HepG2 (cell line): Measurements from ENCODE around the gene FAM156B. TPM values are rescaled to one million over a fixed set of nuclear protein-coding genes. Genes with fewer than 3 reads are reported as not detected.
"Not testable (repeated sequence)": the region's sequence is repeated elsewhere in the genome, so short reads cannot be mapped to it uniquely, and the experiment has no call there.

Experiments used
- ATAC-seq: fragments of 200-7000 bp; cut with Tn5 transposase; 3 replicates; pipeline ENCODE4 v1.9.1; 2020; ENCODE audit warnings: mild to moderate bottlenecking, moderate library complexity
- BruUV-seq: library from RNA; stranded (reverse); fragments of 400-500 nt; replicated peaks from 2 replicates; lab custom pipeline; 2021; lab: Mats Ljungman, UMichigan
- CTCF ChIA-PET: fragments of 300-600 bp; formaldehyde crosslinking; extraction: SDS; loops from one replicate; lab custom pipeline; 2021; ENCODE audit warnings: low total read pairs, inconsistent platforms, low intra/inter-chr PET ratio; lab: Yijun Ruan, JAX
- POLR2A ChIA-PET: fragments of 350-600 bp; sonication (Branson Sonifier 250); formaldehyde crosslinking; loops from one replicate; lab custom pipeline; 2020; ENCODE audit warnings: antibody characterized with exemption, inconsistent platforms; lab: Yijun Ruan, JAX
- DNase-seq: peaks from one replicate; pipeline ENCODE4 v3.0.0-alpha.2; 2015; ENCODE audit warnings: low spot score
- FAIRE-seq: peaks from 3 replicates; lab custom pipeline; 2011; peaks lifted over from hg19 to GRCh38; lab: Jason Lieb, UNC
- H2AFZ ChIP-seq: one replicate; pipeline ENCODE4 v1.6.1; 2011; ENCODE audit warnings: low read length, inconsistent platforms
- H3K27ac ChIP-seq: fragments of 300-600 bp; 3 replicates; pipeline ENCODE4 v1.8.0; 2011; ENCODE audit warnings: mixed run types, mild to moderate bottlenecking, mixed read lengths, low read length, inconsistent platforms; ENCODE audit not compliant: insufficient read depth; ENCODE audit errors: extremely low read length
- H3K27me3 ChIP-seq, 2 experiments: fragments of 200-600 bp in 1 of 2; 2 replicates in 1 of 2; 3 replicates in 1 of 2; pipeline versions ENCODE4 v1.6.0 to v1.8.0; 2011; ENCODE audit warnings: low read length in 2 of 2, mild to moderate bottlenecking in 2 of 2, moderate library complexity in 2 of 2, inconsistent platforms in 1 of 2; ENCODE audit not compliant: insufficient read depth in 2 of 2, control insufficient read depth in 1 of 2
- H3K36me3 ChIP-seq, 2 experiments: fragments of 200-600 bp in 1 of 2; replicated peaks in 1 of 2; 2 replicates in 1 of 2; 3 replicates in 1 of 2; pipeline versions ENCODE4 v1.5.1 to v1.8.0; 2011; ENCODE audit warnings: low read length in 2 of 2, inconsistent platforms in 1 of 2; ENCODE audit not compliant: insufficient read depth in 2 of 2, control insufficient read depth in 1 of 2
- H3K4me1 ChIP-seq: 2 replicates; pipeline ENCODE4 v1.5.1; 2012; ENCODE audit warnings: low read length, inconsistent platforms; ENCODE audit not compliant: insufficient read depth
- H3K4me2 ChIP-seq: 2 replicates; pipeline ENCODE4 v1.6.0; 2011; ENCODE audit warnings: low read depth, low read length, inconsistent platforms
- H3K4me3 ChIP-seq, 3 experiments: fragments of 200-600 bp in 1 of 3; sonication (generic), shearing (Covaris generic) in 1 of 3; replicated peaks in 1 of 3; 2 replicates each; pipeline ENCODE4 v1.5.1; 2011 to 2016; ENCODE audit warnings: low read length in 3 of 3, inconsistent platforms in 2 of 3, low read depth in 2 of 3, mild to moderate bottlenecking in 2 of 3, control low read depth in 1 of 3, mixed read lengths in 1 of 3; ENCODE audit not compliant: insufficient read depth in 1 of 3
- H3K79me2 ChIP-seq: one replicate; pipeline ENCODE4 v1.6.1; 2011; ENCODE audit warnings: low read length, inconsistent platforms; ENCODE audit not compliant: insufficient read depth
- H3K9ac ChIP-seq: 2 replicates; pipeline ENCODE4 v1.6.0; 2011; ENCODE audit warnings: mild to moderate bottlenecking, low read depth, low read length, inconsistent platforms; ENCODE audit not compliant: insufficient read depth
- H3K9me3 ChIP-seq: 2 replicates; pipeline ENCODE4 v1.5.1; 2012; ENCODE audit warnings: mild to moderate bottlenecking, low read length
- H4K20me1 ChIP-seq: 2 replicates; pipeline ENCODE4 v1.6.0; 2011; ENCODE audit warnings: inconsistent platforms, mild to moderate bottlenecking, low read length, moderate library complexity; ENCODE audit not compliant: insufficient read depth
- WGBS: methylation state at CpG from one replicate; pipeline ENCODE4 v1.1.6; 2017; ENCODE audit warnings: low lambda C conversion rate; 5-methylcytosine and 5-hydroxymethylcytosine counted together
- in situ Hi-C: cut with HindIII; loops from 2 replicates; pipeline ENCODE4 v1.10.0; 2017; ENCODE audit warnings: low pct_unique_long_range_greater_than_20kb; ENCODE audit not compliant: extremely low pct_ligation_motif_present
- intact Hi-C: fragments of 100-400 bp; cut with micrococcal nuclease; formaldehyde crosslinking; loops from one replicate; pipeline ENCODE4 v1.10.0; 2022; ENCODE audit not compliant: unreplicated experiment
- polyA plus RNA-seq, 8 experiments: library from polyadenylated mRNA; depleted of rRNA in 3 of 8; stranded (reverse) in 7 of 8; unstranded in 1 of 8; fragments of >200 nt; fragmentation: Illumina TruSeq in 4 of 8; extraction: Trizol in 4 of 8; gene quantifications; 2 replicates each; pipeline versions ENCODE4 v1.2.1 to v1.2.3, GENCODE V29; 2011 to 2016; ENCODE audit warnings: low read depth in 4 of 8, missing spikeins in 1 of 8, mixed read lengths in 1 of 8; ENCODE audit not compliant: insufficient read depth in 1 of 8
- total RNA-seq, 5 experiments: library from RNA; depleted of rRNA; stranded (reverse); fragments of >200 nt; fragmentation: Illumina TruSeq; extraction: Trizol; gene quantifications; 2 replicates each; pipeline ENCODE4 v1.2.3, GENCODE V29; 2016; ENCODE audit warnings: low read depth in 1 of 5

FAM156B gene
- total and polyA plus RNA-seq, 2 of the 13 experiments (the other 11 are each of a cell fraction or from before 2014, with no cell fraction given) = 7.8 to 82.1 TPM

- DNase-seq, H3K36me3 ChIP-seq, H2AFZ ChIP-seq, H4K20me1 ChIP-seq, POLR2A ChIA-PET, FAIRE-seq, H3K9me3 ChIP-seq, H3K27ac ChIP-seq, in situ Hi-C loops, BruUV-seq, H3K4me3 ChIP-seq, intact Hi-C loops, H3K79me2 ChIP-seq, CTCF ChIA-PET, H3K27me3 ChIP-seq, H3K4me2 ChIP-seq, ATAC-seq, H3K9ac ChIP-seq, H3K4me1 ChIP-seq: not testable (repeated sequence)
- no CpG with 5 or more reads among the region's 16 CpGs for WGBS
Observed at GRCh38 chrX:52947501-52947900, 50.4 kb downstream of the FAM156B start.

GRCh38 chrX:52948265-52948664, 51.1 kb downstream of the FAM156B start:
- CTCF ChIA-PET, H3K4me1 ChIP-seq, H3K27me3 ChIP-seq, intact Hi-C loops, H3K79me2 ChIP-seq, H3K9ac ChIP-seq, BruUV-seq, H3K9me3 ChIP-seq, DNase-seq, H3K4me2 ChIP-seq, H3K36me3 ChIP-seq, POLR2A ChIA-PET, H3K4me3 ChIP-seq, H4K20me1 ChIP-seq, in situ Hi-C loops, H2AFZ ChIP-seq, FAIRE-seq, H3K27ac ChIP-seq, ATAC-seq: not testable (repeated sequence)
- no CpG with 5 or more reads among the region's 17 CpGs for WGBS

- H3K79me2 ChIP-seq, H3K9ac ChIP-seq, H3K36me3 ChIP-seq, H3K9me3 ChIP-seq, H3K4me1 ChIP-seq, DNase-seq, CTCF ChIA-PET, H3K27me3 ChIP-seq, BruUV-seq, FAIRE-seq, ATAC-seq, H3K4me3 ChIP-seq, H2AFZ ChIP-seq, POLR2A ChIA-PET, in situ Hi-C loops, H3K27ac ChIP-seq, H4K20me1 ChIP-seq, H3K4me2 ChIP-seq, intact Hi-C loops: not testable (repeated sequence)
- WGBS = no CpG with 5 or more reads among the region's 4 CpGs
Observed at GRCh38 chrX:52949325-52949724, 52.2 kb downstream of the FAM156B start.

DNA sequence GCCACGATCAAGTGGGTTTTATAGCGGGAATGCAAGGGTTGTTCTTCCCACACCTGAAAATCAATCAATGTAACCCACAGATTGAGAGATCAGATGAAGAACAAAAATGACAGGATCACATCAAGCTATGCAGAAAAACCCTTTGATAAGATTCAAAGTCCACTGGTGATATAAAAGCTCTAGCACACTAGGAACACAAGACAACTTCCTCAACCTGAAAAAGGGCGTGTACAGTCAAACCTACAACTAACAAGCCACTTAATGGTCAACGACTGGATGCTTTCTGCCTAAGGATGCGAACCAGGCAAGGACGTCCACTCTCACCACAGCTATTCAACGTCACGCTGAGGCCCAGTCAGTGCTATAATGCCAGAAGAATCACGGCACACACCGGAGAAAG, 52.8 kb downstream of the FAM156B start:
- H3K9ac ChIP-seq, H3K4me3 ChIP-seq, intact Hi-C loops, H3K4me2 ChIP-seq, H2AFZ ChIP-seq, H3K4me1 ChIP-seq, H3K27ac ChIP-seq, H3K79me2 ChIP-seq, CTCF ChIA-PET, H3K9me3 ChIP-seq, H4K20me1 ChIP-seq, FAIRE-seq, DNase-seq, H3K36me3 ChIP-seq, ATAC-seq, H3K27me3 ChIP-seq, in situ Hi-C loops, POLR2A ChIA-PET, BruUV-seq: not testable (repeated sequence)
- WGBS = no CpG with 5 or more reads among the region's 10 CpGs
